Measurements from ENCODE around the gene FGF14. TPM values are rescaled to one million over a fixed set of nuclear protein-coding genes. Genes with fewer than 3 reads are reported as not detected.

Gene FGF14
- total and polyA plus RNA-seq, 2 donors (not counting 1 experiment from before 2014, with no cell fraction given), result under 0.01 TPM; not detected in 1

- DNase-seq (no peak), ATAC-seq (ENCODE audit: low read depth) (no peak)
- Histone ChIP-seq H3K27ac (ENCODE audit: low read length in 2 of 2) (no peak overlapping the region), H3K4me3 (ENCODE audit: control extremely low read depth in 1 of 5, extremely low read depth in 1 of 5, insufficient read depth in 1 of 5, low read depth in 2 of 5, low read length in 4 of 5) (no peak overlapping the region), H3K4me1 (ENCODE audit: control insufficient read depth in 2 of 2, insufficient read depth in 2 of 2, low read length in 2 of 2) (no peaks in the 10 kb centered on the region), H3K27me3 (replicated peaks in 1 of 4; ENCODE audit: control extremely low read depth in 1 of 4, control insufficient read depth in 3 of 4, insufficient read depth in 4 of 4, low read length in 3 of 4) (no peaks in the 10 kb centered on the region), H2AFZ (ENCODE audit: insufficient read depth, low read depth, low read length, poor library complexity, severe bottlenecking) (no peak overlapping the region), H3K36me3 (replicated peaks in 1 of 2; ENCODE audit: control extremely low read depth in 1 of 2, control insufficient read depth in 1 of 2, extremely low read depth in 1 of 2, insufficient read depth in 2 of 2, low read length in 1 of 2) (no peaks in the 10 kb centered on the region), H3K79me2 (ENCODE audit: control insufficient read depth, insufficient read depth, low read length) (no peaks in the 10 kb centered on the region), H3K4me2 (replicated peaks; ENCODE audit: low read depth, low read length, poor library complexity, severe bottlenecking) (no peak overlapping the region), H3K9me3 (ENCODE audit: control extremely low read depth in 1 of 3, control insufficient read depth in 2 of 3, insufficient read depth in 1 of 3, low read length in 2 of 3) (no peaks in the 10 kb centered on the region), H3K9ac (ENCODE audit: low read length) (no peak overlapping the region), H4K20me1 (ENCODE audit: control insufficient read depth, insufficient read depth, low read length, poor library complexity, severe bottlenecking) (no peaks in the 10 kb centered on the region)
- POLR2A ChIA-PET, result no interaction called here
- intact Hi-C loops (cut with micrococcal nuclease), result no loop called here
- no CpG with 5 or more reads among the region's 1 CpG for WGBS (ENCODE audit: insufficient coverage)
- no peak overlapping the region for H3K4me3 Mint-ChIP-seq
- no peaks in the 10 kb centered on the region for H3K27me3 Mint-ChIP-seq
- no peak for TF ChIP-seq CTCF (IDR thresholded peaks at IDR 0.05)
- CTCF ChIA-PET, result no interaction called here
- H3K27ac Mint-ChIP-seq, result no peak overlapping the region
- H3K9me3 Mint-ChIP-seq (ENCODE audit: insufficient read depth), result no peaks in the 10 kb centered on the region
- H3K4me1 Mint-ChIP-seq, result no peaks in the 10 kb centered on the region
These were observed 134.7 kb downstream of the FGF14 start for GRCh38 chr13:102267191-102267590.

GRCh38 chr13:102261809-102262208 is 140.0 kb downstream of the FGF14 start:
- TF ChIP-seq CTCF (IDR thresholded peaks at IDR 0.05), result no peak
- no peak for TF ChIP-seq EZH2 (IDR thresholded peaks at IDR 0.05; ENCODE audit: borderline replicate concordance, insufficient read depth, low read depth, low read length, poor library complexity, severe bottlenecking)
- Histone ChIP-seq H3K9ac (ENCODE audit: low read length) (no peak overlapping the region), H3K36me3 (replicated peaks in 1 of 2; ENCODE audit: control extremely low read depth in 1 of 2, control insufficient read depth in 1 of 2, extremely low read depth in 1 of 2, insufficient read depth in 2 of 2, low read length in 1 of 2) (no peaks in the 10 kb centered on the region), H3K79me2 (ENCODE audit: control insufficient read depth, insufficient read depth, low read length) (no peaks in the 10 kb centered on the region), H3K27me3 (replicated peaks in 1 of 4; ENCODE audit: control extremely low read depth in 1 of 4, control insufficient read depth in 3 of 4, insufficient read depth in 4 of 4, low read length in 3 of 4) (no peaks in the 10 kb centered on the region), H3K9me3 (ENCODE audit: control extremely low read depth in 1 of 3, control insufficient read depth in 2 of 3, insufficient read depth in 1 of 3, low read length in 2 of 3) (peaks cover 0 to 9% (median 0%) of the 10 kb centered on the region in 3 donors), H3K4me3 (ENCODE audit: control extremely low read depth in 1 of 5, extremely low read depth in 1 of 5, insufficient read depth in 1 of 5, low read depth in 2 of 5, low read length in 4 of 5) (no peak overlapping the region), H3K4me1 (ENCODE audit: control insufficient read depth in 2 of 2, insufficient read depth in 2 of 2, low read length in 2 of 2) (no peaks in the 10 kb centered on the region), H4K20me1 (ENCODE audit: control insufficient read depth, insufficient read depth, low read length, poor library complexity, severe bottlenecking) (no peaks in the 10 kb centered on the region), H3K27ac (ENCODE audit: low read length in 2 of 2) (no peak overlapping the region), H3K4me2 (replicated peaks; ENCODE audit: low read depth, low read length, poor library complexity, severe bottlenecking) (no peak overlapping the region), H2AFZ (ENCODE audit: insufficient read depth, low read depth, low read length, poor library complexity, severe bottlenecking) (no peak overlapping the region)
- POLR2A ChIA-PET, result no interaction called here
- WGBS (ENCODE audit: insufficient coverage), result 75% methylated on average over 1 of the region's 1 CpG
- DNase-seq (no peak), ATAC-seq (ENCODE audit: low read depth) (no peak)
- intact Hi-C loops (cut with micrococcal nuclease), result no loop called here
- H3K4me3 Mint-ChIP-seq, result no peak overlapping the region
- H3K27ac Mint-ChIP-seq, result no peak overlapping the region
- no peaks in the 10 kb centered on the region for H3K9me3 Mint-ChIP-seq (ENCODE audit: insufficient read depth)
- H3K27me3 Mint-ChIP-seq, result no peaks in the 10 kb centered on the region
- CTCF ChIA-PET, result no interaction called here
- no peaks in the 10 kb centered on the region for H3K4me1 Mint-ChIP-seq

Measured in B cell (primary cell).